Hepatic stellate cell (primary cell): ENCODE results near the gene ADGRG4.
A peak's percentile ranks its signal among the peaks of the same experiment; 100 is the strongest.
"Not testable (repeated sequence)": the region's sequence is repeated elsewhere in the genome, so short reads cannot be mapped to it uniquely, and the experiment has no call there.

Source experiments
- DNase-seq: peaks from one replicate; pipeline ENCODE4 v3.0.0; 2011; ENCODE audit warnings: low spot score

Gene ADGRG4

GRCh38 chrX:136300721-136301120, at the start of gene ADGRG4:
Gene ADGRG4, plus strand, starts transcription at chrX:136300963. Its CDS starts 7,815 bp downstream, at chrX:136308778.
- not testable (repeated sequence) for DNase-seq

- peak; percentile 71 for DNase-seq
Observed at GRCh38 chrX:136251041-136251991, 49.4 kb upstream of the ADGRG4 start, which contains the start of gene MAP7D3. Gene MAP7D3, minus strand, starts transcription at chrX:136251400. Its CDS starts 42 bp downstream, at chrX:136251358.

GRCh38 chrX:136255541-136255940, 45.2 kb upstream of the ADGRG4 start:
- no peak for DNase-seq

- DNase-seq: no peak
Observed at GRCh38 chrX:136256026-136256425, 44.7 kb upstream of the ADGRG4 start.

GRCh38 chrX:136258951-136259350, 41.8 kb upstream of the ADGRG4 start:
- no peak for DNase-seq

- no peak for DNase-seq
Observed at GRCh38 chrX:136259543-136259942, 41.2 kb upstream of the ADGRG4 start.

- peak; percentile 24 for DNase-seq
Observed at GRCh38 chrX:136260776-136261175, 40.0 kb upstream of the ADGRG4 start.

- no peak for DNase-seq
Observed at GRCh38 chrX:136261321-136261720, 39.4 kb upstream of the ADGRG4 start.

- no peak for DNase-seq
Observed at GRCh38 chrX:136262243-136262642, 38.5 kb upstream of the ADGRG4 start.

GRCh38 chrX:136262812-136263315, 37.9 kb upstream of the ADGRG4 start:
- no peak for DNase-seq

GRCh38 chrX:136266828-136267227, 33.9 kb upstream of the ADGRG4 start:
- no peak for DNase-seq

- DNase-seq: no peak
Observed at GRCh38 chrX:136268051-136269048, 32.4 kb upstream of the ADGRG4 start.

- DNase-seq: no peak
Observed at GRCh38 chrX:136269921-136270320, 30.8 kb upstream of the ADGRG4 start.

- DNase-seq: no peak
Observed at GRCh38 chrX:136271300-136271699, 29.5 kb upstream of the ADGRG4 start.

- no peak for DNase-seq
Observed at GRCh38 chrX:136272325-136272724, 28.4 kb upstream of the ADGRG4 start.

GRCh38 chrX:136273986-136274385, 26.8 kb upstream of the ADGRG4 start:
- DNase-seq: no peak

- no peak for DNase-seq
Observed at GRCh38 chrX:136275553-136275952, 25.2 kb upstream of the ADGRG4 start.

GRCh38 chrX:136286375-136286774, 14.4 kb upstream of the ADGRG4 start:
- DNase-seq: not testable (repeated sequence)

GRCh38 chrX:136291824-136292223, 8.9 kb upstream of the ADGRG4 start:
- DNase-seq: no peak

- DNase-seq: no peak
Observed at GRCh38 chrX:136292656-136293055, 8.1 kb upstream of the ADGRG4 start.

- no peak for DNase-seq
Observed at GRCh38 chrX:136295380-136295779, 5.4 kb upstream of the ADGRG4 start.

GRCh38 chrX:136303041-136303440, 2.3 kb downstream of the ADGRG4 start:
- no peak for DNase-seq
